Measurements from ENCODE around the gene AKAP13. TPM values are rescaled to one million over a fixed set of nuclear protein-coding genes. Genes with fewer than 3 reads are reported as not detected.

Gene AKAP13
- total RNA-seq, 1 experiment from 2014 or later: 36.4 TPM

DNA sequence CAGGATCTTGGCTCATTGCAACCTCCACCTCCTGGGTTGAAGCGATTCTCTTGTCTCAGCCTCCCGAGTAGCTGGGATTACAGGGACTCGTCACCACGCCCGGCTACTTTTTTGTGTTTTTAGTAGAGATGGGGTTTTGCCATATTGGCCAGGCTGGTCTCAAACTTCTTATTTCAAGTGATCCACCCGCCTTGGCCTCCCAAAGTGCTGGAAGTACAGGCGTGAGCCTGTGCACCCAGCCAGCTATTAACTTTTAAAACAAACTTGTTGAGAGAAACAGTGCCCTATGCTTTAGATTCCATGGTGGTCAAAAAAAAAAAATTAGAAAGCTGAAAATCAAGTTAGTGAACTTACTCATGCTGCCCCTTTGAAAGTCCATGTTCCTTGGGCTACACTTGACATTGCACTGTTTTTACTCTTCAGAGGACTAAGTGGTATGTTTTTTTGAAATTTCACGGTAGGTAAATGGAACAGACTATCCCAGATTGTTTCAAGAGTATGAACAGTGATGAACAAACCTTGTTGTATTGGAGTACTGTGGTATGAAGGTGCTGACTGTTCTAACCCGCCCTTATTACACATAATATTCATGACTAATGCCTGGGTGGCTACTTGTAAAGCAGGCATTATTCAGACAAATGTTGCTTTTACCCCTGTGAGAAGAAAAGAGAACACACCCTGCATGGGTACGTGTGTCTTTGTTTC, 207.5 kb downstream of the AKAP13 start:
- Histone ChIP-seq H3K4me3 (no peak overlapping the region), H3K27me3 (no peaks in the 10 kb centered on the region), H3K9me3 (no peaks in the 10 kb centered on the region), H3K36me3 (peaks cover 2% of the 10 kb centered on the region; the same call in 1 of the 2 replicates)
- no peak for DNase-seq

DNA sequence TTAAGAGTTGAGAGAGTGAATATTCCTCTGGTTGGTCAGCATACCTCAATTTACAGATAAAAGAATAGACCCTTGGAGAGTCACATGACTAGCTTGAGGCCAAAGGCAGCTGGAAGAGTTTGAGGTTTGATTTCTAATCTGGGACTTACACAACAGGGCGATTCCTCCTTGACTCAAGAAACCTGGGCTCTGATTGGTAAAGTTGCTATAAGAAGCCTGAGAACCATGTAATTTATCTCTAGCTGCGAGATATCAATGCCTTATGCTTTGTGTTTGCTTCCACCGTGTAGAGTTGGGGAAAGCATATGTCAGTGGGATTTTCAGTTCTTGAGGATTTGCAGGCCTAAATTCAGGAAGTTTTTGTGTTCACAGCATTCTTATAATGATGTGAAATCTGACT, 208.3 kb downstream of the AKAP13 start:
- no peaks in the 10 kb centered on the region for H3K36me3 ChIP-seq
- DNase-seq: no peak
- H3K9me3 ChIP-seq: no peaks in the 10 kb centered on the region
- H3K27me3 ChIP-seq: no peaks in the 10 kb centered on the region
- H3K4me3 ChIP-seq: no peak overlapping the region

GRCh38 chr15:85589851-85590250, 209.4 kb downstream of the AKAP13 start:
- peak; percentile 12 for DNase-seq
- H3K4me3 ChIP-seq: no peak overlapping the region
- H3K9me3 ChIP-seq: no peaks in the 10 kb centered on the region
- no peaks in the 10 kb centered on the region for H3K36me3 ChIP-seq
- H3K27me3 ChIP-seq: no peaks in the 10 kb centered on the region

DNA sequence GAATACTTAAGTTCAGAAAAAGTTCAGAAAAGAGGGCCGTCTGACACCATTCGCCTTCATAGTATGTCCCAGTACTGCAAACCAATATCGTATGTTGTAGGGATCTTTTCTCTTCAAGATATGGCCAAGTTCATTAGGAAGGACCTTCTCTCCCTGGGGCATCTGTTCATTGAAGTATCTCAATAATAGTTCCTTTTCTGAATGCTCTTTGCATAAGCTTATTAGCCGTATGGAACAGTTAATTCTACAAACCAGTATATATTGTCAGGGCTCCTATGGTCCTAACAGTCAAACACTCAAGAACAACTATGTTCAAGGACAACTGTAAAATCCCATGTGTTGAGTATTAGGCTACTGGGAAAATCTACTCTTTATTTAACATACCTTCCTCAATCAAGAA, 211.2 kb downstream of the AKAP13 start:
- Histone ChIP-seq H3K9me3 (no peaks in the 10 kb centered on the region), H3K27me3 (no peaks in the 10 kb centered on the region), H3K36me3 (no peaks in the 10 kb centered on the region), H3K4me3 (no peak overlapping the region)
- no peak for DNase-seq

- peak; percentile 25 for DNase-seq
- Histone ChIP-seq H3K4me3 (no peak overlapping the region), H3K9me3 (no peaks in the 10 kb centered on the region), H3K36me3 (no peaks in the 10 kb centered on the region), H3K27me3 (no peaks in the 10 kb centered on the region)
These were observed 211.7 kb downstream of the AKAP13 start for GRCh38 chr15:85592148-85592547.

DNA sequence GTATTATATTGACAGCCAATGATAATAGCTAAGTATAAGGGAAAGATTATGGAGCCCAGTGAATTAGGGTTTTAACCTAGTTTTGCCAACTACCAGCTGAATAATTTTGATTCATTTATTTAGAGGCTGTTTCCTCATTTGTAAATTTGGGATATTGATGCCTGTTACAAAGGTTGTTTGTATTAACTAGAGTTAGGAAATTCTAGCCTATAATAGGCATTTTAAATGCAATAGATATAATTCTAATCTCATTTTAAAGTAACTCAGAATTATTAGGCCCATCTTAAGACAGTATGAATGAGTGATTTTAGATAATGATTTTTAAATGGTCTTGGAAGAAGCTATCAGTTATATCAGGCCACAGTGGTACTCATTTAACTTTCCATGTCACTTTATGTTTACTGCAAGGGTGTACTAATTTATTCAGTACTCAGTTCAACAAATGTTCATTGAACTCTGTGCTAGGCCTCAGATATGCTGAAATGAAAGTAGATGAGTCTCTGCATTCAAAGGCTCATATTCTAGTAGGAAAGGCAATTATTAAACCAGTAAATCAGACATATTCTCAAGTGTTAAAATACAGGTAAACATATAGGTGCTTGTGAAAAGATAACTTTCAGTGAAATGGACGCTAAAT, 213.5 kb downstream of the AKAP13 start:
- no peak for DNase-seq
- Histone ChIP-seq H3K4me3 (no peak overlapping the region), H3K36me3 (no peaks in the 10 kb centered on the region), H3K9me3 (no peaks in the 10 kb centered on the region), H3K27me3 (no peaks in the 10 kb centered on the region)

- H3K27me3 ChIP-seq: no peaks in the 10 kb centered on the region
- no peak overlapping the region for H3K4me3 ChIP-seq
- no peaks in the 10 kb centered on the region for H3K9me3 ChIP-seq
- no peaks in the 10 kb centered on the region for H3K36me3 ChIP-seq
- no peak for DNase-seq
These were observed 215.6 kb downstream of the AKAP13 start for GRCh38 chr15:85595804-85596536.

- no peaks in the 10 kb centered on the region for H3K27me3 ChIP-seq
- no peak overlapping the region for H3K4me3 ChIP-seq
- no peak for DNase-seq
- no peaks in the 10 kb centered on the region for H3K9me3 ChIP-seq
- H3K36me3 ChIP-seq: no peaks in the 10 kb centered on the region
These were observed 216.9 kb downstream of the AKAP13 start for GRCh38 chr15:85597155-85597815.

DNA sequence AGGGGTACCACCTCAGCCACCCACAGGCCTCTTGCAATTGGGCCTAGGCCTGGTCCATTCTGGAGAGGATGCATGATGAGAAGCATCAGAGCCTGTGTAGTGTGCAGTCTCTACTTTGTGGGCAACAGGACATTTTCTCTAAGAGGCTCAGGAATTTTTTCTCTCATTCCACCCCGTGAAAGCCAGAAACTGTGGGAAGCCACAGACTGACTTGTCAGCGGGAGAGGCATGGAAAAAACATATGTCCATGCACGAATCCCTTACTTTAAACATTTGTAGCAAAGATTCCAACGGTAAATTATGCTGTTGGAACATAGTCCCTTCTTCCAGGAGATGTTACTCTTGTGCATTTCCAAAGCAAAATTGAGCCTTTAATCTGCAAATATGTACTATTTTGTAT, 217.8 kb downstream of the AKAP13 start:
- no peaks in the 10 kb centered on the region for H3K9me3 ChIP-seq
- no peak for DNase-seq
- no peaks in the 10 kb centered on the region for H3K27me3 ChIP-seq
- H3K36me3 ChIP-seq: 0 out of 2 replicates have a peak, but pooled peaks cover under 1% of the 10 kb centered on the region
- no peak overlapping the region for H3K4me3 ChIP-seq

GRCh38 chr15:85598718-85599398, 218.5 kb downstream of the AKAP13 start:
- no peak for DNase-seq
- Histone ChIP-seq H3K4me3 (no peak overlapping the region), H3K36me3 (peaks cover 5% of the 10 kb centered on the region; the same call in 1 of the 2 replicates), H3K27me3 (no peaks in the 10 kb centered on the region), H3K9me3 (no peaks in the 10 kb centered on the region)

GRCh38 chr15:85600001-85600400, 219.6 kb downstream of the AKAP13 start:
- H3K9me3 ChIP-seq: no peaks in the 10 kb centered on the region
- no peak for DNase-seq
- H3K4me3 ChIP-seq: no peak overlapping the region
- H3K27me3 ChIP-seq: no peaks in the 10 kb centered on the region
- peaks cover 5% of the 10 kb centered on the region; the same call in 1 of the 2 replicates for H3K36me3 ChIP-seq

DNA sequence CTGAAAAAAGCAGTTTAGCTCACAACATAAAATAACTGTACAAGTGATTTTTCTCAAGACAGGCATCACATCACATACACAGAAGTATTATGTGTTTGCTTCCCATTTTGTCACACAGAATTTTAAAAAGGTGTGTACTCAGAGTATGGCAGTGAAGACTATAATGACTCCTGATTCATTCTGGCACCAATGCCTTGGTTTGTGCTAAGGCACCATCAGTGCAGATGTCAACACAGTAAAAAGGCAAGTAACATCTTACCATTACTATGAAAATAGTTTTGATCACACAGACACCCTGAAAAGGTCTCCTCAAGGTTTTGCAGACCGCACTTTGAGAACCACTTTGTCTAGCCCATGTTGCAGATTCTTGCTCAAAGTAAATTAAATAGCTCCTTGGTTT, 222.8 kb downstream of the AKAP13 start:
- Histone ChIP-seq H3K36me3 (peaks cover 5% of the 10 kb centered on the region; the same call in 1 of the 2 replicates), H3K4me3 (no peak overlapping the region), H3K9me3 (no peaks in the 10 kb centered on the region), H3K27me3 (no peaks in the 10 kb centered on the region)
- no peak for DNase-seq

DNA sequence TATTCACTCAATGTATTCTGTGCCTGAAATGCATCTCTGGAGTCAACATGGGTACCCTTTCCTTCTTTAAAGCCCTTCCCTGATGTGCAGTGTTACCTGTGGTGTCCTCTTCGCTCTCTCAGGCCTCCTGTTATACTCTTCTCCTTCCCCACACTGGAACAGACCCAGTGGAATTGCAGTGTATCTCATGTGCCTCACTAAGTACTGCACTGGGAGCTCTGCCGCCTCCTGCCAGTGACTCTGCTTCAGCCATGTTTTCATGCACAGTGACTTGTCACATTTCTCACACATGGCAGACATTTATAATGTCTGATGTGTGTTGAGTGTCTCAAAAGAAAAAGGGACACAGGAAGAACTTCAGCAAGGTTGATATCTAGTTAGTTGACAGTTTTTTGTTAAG, 223.3 kb downstream of the AKAP13 start:
- Histone ChIP-seq H3K36me3 (peaks cover 5% of the 10 kb centered on the region; the same call in 1 of the 2 replicates), H3K27me3 (no peaks in the 10 kb centered on the region), H3K4me3 (no peak overlapping the region), H3K9me3 (no peaks in the 10 kb centered on the region)
- DNase-seq: no peak

DNA sequence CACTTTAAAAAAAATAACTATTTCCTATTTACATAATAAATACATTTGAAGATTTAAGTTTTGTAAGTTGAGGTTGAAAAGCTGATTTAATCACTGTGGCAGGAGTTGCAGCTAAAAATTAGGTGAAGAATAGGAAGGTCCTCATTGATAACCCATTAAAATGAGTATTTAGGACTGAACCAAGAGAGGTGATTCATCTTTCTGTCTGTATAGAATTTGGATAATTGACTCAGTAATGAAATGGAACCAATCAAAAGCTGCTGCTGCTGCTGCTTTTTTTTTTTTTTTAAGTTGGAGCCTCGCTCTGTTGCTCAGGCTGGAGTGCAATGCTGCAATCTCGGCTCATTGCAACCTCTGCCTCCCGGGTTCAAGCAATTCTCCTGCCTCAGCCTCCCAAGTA, 223.8 kb downstream of the AKAP13 start:
- Histone ChIP-seq H3K9me3 (no peaks in the 10 kb centered on the region), H3K4me3 (no peak overlapping the region), H3K36me3 (peaks cover 5% of the 10 kb centered on the region; the same call in 1 of the 2 replicates)

GRCh38 chr15:85606738-85607137, 226.3 kb downstream of the AKAP13 start:
- Histone ChIP-seq H3K9me3 (no peaks in the 10 kb centered on the region), H3K4me3 (no peak overlapping the region), H3K27me3 (no peaks in the 10 kb centered on the region), H3K36me3 (peaks cover 5% of the 10 kb centered on the region; the same call in 1 of the 2 replicates)
- no peak for DNase-seq

More for the DNA sequence above, 223.8 kb downstream of the AKAP13 start:
- no peaks in the 10 kb centered on the region for H3K27me3 ChIP-seq
- no peak for DNase-seq

DNA sequence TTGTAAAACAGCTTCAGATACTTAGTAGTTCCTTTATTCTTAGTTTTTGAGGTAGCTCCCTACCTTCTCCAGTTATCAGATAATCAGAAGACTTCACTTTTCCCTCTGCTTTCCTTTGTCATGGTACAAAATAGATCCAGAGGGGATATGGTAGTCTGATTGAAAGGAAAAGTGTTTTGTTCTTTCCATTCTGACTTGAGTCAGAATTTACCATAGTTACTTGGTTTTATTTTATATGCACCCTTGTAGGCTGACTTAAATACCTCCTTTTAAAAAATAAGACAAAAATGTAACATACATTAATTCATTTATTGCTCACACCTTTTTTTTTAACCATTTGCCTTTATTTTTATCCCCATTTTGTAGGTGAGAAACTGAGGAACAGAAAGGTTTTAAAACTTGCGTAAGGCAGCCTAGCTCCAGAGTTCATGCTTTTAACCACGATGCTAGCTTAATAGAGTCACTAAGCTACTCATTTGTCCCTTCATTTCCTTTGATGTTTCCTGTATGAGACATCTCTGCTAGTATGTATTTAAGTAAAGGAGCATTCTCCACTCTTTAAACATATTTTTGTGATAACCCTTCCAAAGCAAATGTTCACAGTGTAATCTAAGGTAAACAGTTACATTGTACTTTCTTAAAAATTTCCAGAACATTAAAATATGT, 226.9 kb downstream of the AKAP13 start:
- Histone ChIP-seq H3K27me3 (no peaks in the 10 kb centered on the region), H3K9me3 (no peaks in the 10 kb centered on the region), H3K4me3 (no peak overlapping the region), H3K36me3 (peaks cover 5% of the 10 kb centered on the region; the same call in 1 of the 2 replicates)
- DNase-seq: no peak
